Trophoblast cell (in vitro differentiated cells and primary cell): ENCODE measurements around the gene CRADD.

Source experiments
- DNase-seq, 2 donors: peaks; one replicate each; pipeline ENCODE4 v3.0.0-alpha.2; 2016
- H2AFZ ChIP-seq: 2 replicates; pipeline ENCODE4 v1.6.1; 2013; ENCODE audit warnings: low read length, moderate library complexity, mild to moderate bottlenecking; ENCODE audit not compliant: insufficient read depth, poor library complexity
- H2AK5ac ChIP-seq: 2 replicates; pipeline ENCODE4 v1.6.1; 2013; ENCODE audit warnings: mild to moderate bottlenecking, low read length
- H2BK120ac ChIP-seq: 2 replicates; pipeline ENCODE4 v1.6.1; 2013; ENCODE audit warnings: low read length, mild to moderate bottlenecking, moderate library complexity; ENCODE audit not compliant: insufficient read depth, poor library complexity
- H2BK12ac ChIP-seq: 2 replicates; pipeline ENCODE4 v1.6.1; 2013; ENCODE audit warnings: mild to moderate bottlenecking, low read length, moderate library complexity
- H2BK5ac ChIP-seq: 2 replicates; pipeline ENCODE4 v1.6.1; 2013; ENCODE audit warnings: low read length, low read depth, moderate library complexity, mild to moderate bottlenecking; ENCODE audit not compliant: poor library complexity
- H3K14ac ChIP-seq: 2 replicates; pipeline ENCODE4 v1.6.1; 2013; ENCODE audit warnings: mild to moderate bottlenecking, low read length
- H3K18ac ChIP-seq: 2 replicates; pipeline ENCODE4 v1.6.1; 2013; ENCODE audit warnings: mild to moderate bottlenecking, low read length
- H3K23ac ChIP-seq: 2 replicates; pipeline ENCODE4 v1.6.1; 2013; ENCODE audit warnings: low read length
- H3K27ac ChIP-seq: 2 replicates; pipeline ENCODE4 v1.5.1; 2013; ENCODE audit warnings: low read depth, mild to moderate bottlenecking, inconsistent platforms, low read length, moderate library complexity
- H3K27me3 ChIP-seq: 2 replicates; pipeline ENCODE4 v1.6.1; 2013; ENCODE audit warnings: inconsistent platforms, mild to moderate bottlenecking, low read length, moderate library complexity; ENCODE audit not compliant: insufficient read depth
- H3K36me3 ChIP-seq, 2 experiments: 1 replicate in 1 of 2; 2 replicates in 1 of 2; pipeline ENCODE4 v1.6.1; 2013; ENCODE audit warnings: low read length in 2 of 2, mild to moderate bottlenecking in 2 of 2, moderate library complexity in 1 of 2; ENCODE audit not compliant: insufficient read depth in 2 of 2, control insufficient read depth in 1 of 2
- H3K4ac ChIP-seq: 2 replicates; pipeline ENCODE4 v1.6.1; 2013; ENCODE audit warnings: low read depth, mild to moderate bottlenecking, low read length, moderate library complexity
- H3K4me1 ChIP-seq, 2 experiments: 1 replicate in 1 of 2; 2 replicates in 1 of 2; pipeline ENCODE4 v1.6.1; 2013; ENCODE audit warnings: low read length in 2 of 2, mild to moderate bottlenecking in 2 of 2, moderate library complexity in 1 of 2; ENCODE audit not compliant: insufficient read depth in 2 of 2, control insufficient read depth in 1 of 2
- H3K4me2 ChIP-seq: 2 replicates; pipeline ENCODE4 v1.6.1; 2013; ENCODE audit warnings: inconsistent platforms, mild to moderate bottlenecking, low read length, moderate library complexity
- H3K4me3 ChIP-seq: 2 replicates; pipeline ENCODE4 v1.5.1; 2013; ENCODE audit warnings: mild to moderate bottlenecking, low read depth, low read length, inconsistent platforms
- H3K79me1 ChIP-seq: one replicate; pipeline ENCODE4 v1.6.1; 2013; ENCODE audit warnings: low read length
- H3K79me2 ChIP-seq: 2 replicates; pipeline ENCODE4 v1.6.1; 2013; ENCODE audit warnings: low read length, mild to moderate bottlenecking; ENCODE audit not compliant: control insufficient read depth, insufficient read depth, poor library complexity
- H3K9ac ChIP-seq: 2 replicates; pipeline ENCODE4 v1.6.1; 2013; ENCODE audit warnings: mild to moderate bottlenecking, low read length
- H3K9me3 ChIP-seq: 2 replicates; pipeline ENCODE4 v1.6.1; 2013; ENCODE audit warnings: low read depth, mild to moderate bottlenecking, control low read depth, inconsistent platforms, low read length; ENCODE audit not compliant: insufficient read depth
- H4K12ac ChIP-seq: 2 replicates; pipeline ENCODE4 v1.6.1; 2013; ENCODE audit warnings: low read depth, mild to moderate bottlenecking, low read length, moderate library complexity
- H4K8ac ChIP-seq: 2 replicates; pipeline ENCODE4 v1.6.1; 2013; ENCODE audit warnings: low read depth, mild to moderate bottlenecking, low read length, moderate library complexity
- H4K91ac ChIP-seq: one replicate; pipeline ENCODE4 v1.6.1; 2013; ENCODE audit warnings: low read depth, mild to moderate bottlenecking, low read length, moderate library complexity
- WGBS: extraction: QIAGEN DNeasy Blood & Tissue Kit; methylation state at CpG from one replicate; pipeline ENCODE4 v1.1.7; 2013; ENCODE audit warnings: missing lambda C conversion rate; ENCODE audit not compliant: insufficient read length, insufficient coverage; ENCODE audit errors: extremely low coverage; 5-methylcytosine and 5-hydroxymethylcytosine counted together

CRADD gene

DNA sequence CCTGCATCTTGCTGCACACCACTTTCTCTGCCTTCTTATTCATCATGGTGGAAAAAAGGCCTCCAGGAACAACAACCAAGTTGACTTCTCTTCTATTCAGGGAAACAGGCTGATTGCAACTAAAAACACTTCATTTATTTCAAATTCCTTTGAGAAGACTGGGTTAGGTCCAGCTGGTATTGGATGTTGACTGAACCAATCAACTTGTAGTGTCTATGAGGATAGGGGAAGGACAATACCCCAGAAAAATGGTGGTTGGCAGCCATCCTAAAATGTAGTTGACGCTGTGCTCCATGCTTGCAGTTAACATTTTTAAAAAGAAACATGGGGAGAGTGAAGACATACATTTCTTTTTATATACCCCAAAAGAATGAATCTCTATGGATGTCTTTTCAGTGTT lies 34.4 kb upstream of the CRADD start:
- Histone ChIP-seq H3K14ac (no peak overlapping the region), H2BK120ac (no peak overlapping the region), H3K18ac (no peak overlapping the region), H2AFZ (no peak overlapping the region), H4K91ac (no peak overlapping the region), H3K79me2 (no peaks in the 10 kb centered on the region), H3K79me1 (no peaks in the 10 kb centered on the region), H3K27me3 (no peaks in the 10 kb centered on the region), H3K9me3 (no peaks in the 10 kb centered on the region), H2BK12ac (no peak overlapping the region), H3K4me1 (peaks cover 0 to 2% of the 10 kb centered on the region in 2 experiments), H3K27ac (no peak overlapping the region), H3K9ac (no peak overlapping the region), H3K36me3 (no peaks in the 10 kb centered on the region), H3K23ac (no peak overlapping the region), H2AK5ac (no peak overlapping the region), H3K4me2 (no peak overlapping the region), H3K4me3 (no peak overlapping the region), H4K8ac (no peak overlapping the region), H4K12ac (no peak overlapping the region), H2BK5ac (no peak overlapping the region), H3K4ac (no peak overlapping the region)
- WGBS: no CpG with 5 or more reads among the region's 1 CpG
- DNase-seq: no peak

DNA sequence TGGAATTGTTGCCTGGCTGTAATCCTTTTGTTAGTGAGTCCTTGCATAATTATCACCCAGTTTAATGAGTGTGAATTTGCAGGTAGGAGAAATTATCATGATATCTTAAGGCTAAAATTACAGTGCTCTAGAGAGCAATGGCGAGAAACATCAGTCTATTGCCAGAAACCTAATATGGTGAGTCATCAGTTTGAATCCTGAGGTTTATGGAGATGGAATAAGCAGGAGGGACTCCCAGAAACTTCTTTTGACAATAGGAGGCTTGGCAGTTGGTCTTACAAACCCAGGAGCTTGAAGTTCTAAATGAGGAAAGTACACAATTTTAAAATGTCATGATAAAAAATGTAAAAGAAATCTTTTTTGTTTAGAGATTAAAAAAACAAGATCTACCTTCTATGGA lies 31.5 kb upstream of the CRADD start:
- no peak overlapping the region for H3K27ac ChIP-seq
- no peaks in the 10 kb centered on the region for H3K9me3 ChIP-seq
- H3K18ac ChIP-seq: no peak overlapping the region
- H3K14ac ChIP-seq: no peak overlapping the region
- no peaks in the 10 kb centered on the region for H3K79me1 ChIP-seq
- H2AFZ ChIP-seq: no peak overlapping the region
- H4K12ac ChIP-seq: no peak overlapping the region
- H4K8ac ChIP-seq: no peak overlapping the region
- H2BK120ac ChIP-seq: no peak overlapping the region
- no peak overlapping the region for H2BK12ac ChIP-seq
- no peak overlapping the region for H3K4me3 ChIP-seq
- H3K27me3 ChIP-seq: no peaks in the 10 kb centered on the region
- H3K4ac ChIP-seq: no peak overlapping the region
- no peaks in the 10 kb centered on the region for H3K4me1 ChIP-seq
- H2BK5ac ChIP-seq: no peak overlapping the region
- H3K9ac ChIP-seq: no peak overlapping the region
- no peaks in the 10 kb centered on the region for H3K79me2 ChIP-seq
- no peak overlapping the region for H3K23ac ChIP-seq
- no peak overlapping the region for H4K91ac ChIP-seq
- H3K36me3 ChIP-seq: no peaks in the 10 kb centered on the region
- H3K4me2 ChIP-seq: no peak overlapping the region
- H2AK5ac ChIP-seq: no peak overlapping the region
- no CpG with 5 or more reads among the region's 1 CpG for WGBS
- DNase-seq: no peak

DNA sequence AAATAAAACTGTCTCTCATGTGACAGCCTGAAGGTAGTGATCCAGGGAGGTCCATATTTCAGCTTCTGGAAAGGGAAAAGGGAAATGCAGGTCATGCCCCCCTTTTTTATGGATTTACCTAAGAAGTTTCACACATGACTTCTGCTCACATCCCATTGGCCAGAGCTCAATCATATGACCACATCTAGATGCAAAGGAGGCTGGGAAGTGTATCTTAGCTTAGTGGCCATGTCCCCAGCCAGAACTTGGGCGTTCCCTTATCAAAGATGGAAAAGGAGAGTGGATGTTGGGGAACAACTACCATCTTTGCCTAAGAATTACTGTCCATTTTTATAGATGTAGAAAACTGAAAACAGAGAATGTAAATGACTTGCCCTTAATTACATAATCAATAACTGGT lies 26.5 kb upstream of the CRADD start:
- no peak overlapping the region for H2AFZ ChIP-seq
- H2BK12ac ChIP-seq: no peak overlapping the region
- no peak for DNase-seq
- no peak overlapping the region for H3K23ac ChIP-seq
- H2BK5ac ChIP-seq: no peak overlapping the region
- H3K18ac ChIP-seq: no peak overlapping the region
- no peak overlapping the region for H4K91ac ChIP-seq
- no peaks in the 10 kb centered on the region for H3K9me3 ChIP-seq
- H3K9ac ChIP-seq: no peak overlapping the region
- H2AK5ac ChIP-seq: no peak overlapping the region
- no peak overlapping the region for H3K4me3 ChIP-seq
- H4K12ac ChIP-seq: no peak overlapping the region
- H2BK120ac ChIP-seq: no peak overlapping the region
- no peaks in the 10 kb centered on the region for H3K4me1 ChIP-seq
- no peaks in the 10 kb centered on the region for H3K27me3 ChIP-seq
- WGBS: no CpG with 5 or more reads among the region's 1 CpG
- no peaks in the 10 kb centered on the region for H3K79me1 ChIP-seq
- H3K4ac ChIP-seq: no peak overlapping the region
- H4K8ac ChIP-seq: no peak overlapping the region
- H3K36me3 ChIP-seq: no peaks in the 10 kb centered on the region
- no peak overlapping the region for H3K14ac ChIP-seq
- no peak overlapping the region for H3K27ac ChIP-seq
- H3K4me2 ChIP-seq: no peak overlapping the region
- no peaks in the 10 kb centered on the region for H3K79me2 ChIP-seq

DNA sequence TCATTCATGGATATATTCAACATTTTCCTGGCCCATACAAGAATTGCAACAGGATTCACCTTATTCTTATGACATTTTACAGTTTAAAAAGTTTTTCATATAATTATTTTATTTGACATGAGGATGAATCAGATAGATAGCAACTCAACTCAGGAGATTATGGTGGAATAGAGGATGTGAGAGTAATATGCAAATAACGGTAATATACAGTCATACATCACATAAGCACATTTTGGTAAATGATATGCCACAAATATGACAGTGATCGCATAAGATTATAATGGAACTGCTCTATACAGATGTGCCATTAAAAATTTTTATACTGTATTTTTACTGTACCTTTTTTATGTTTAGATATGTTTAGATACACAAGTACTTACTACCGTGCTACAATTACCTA lies 24.1 kb upstream of the CRADD start:
- no peak overlapping the region for H2AK5ac ChIP-seq
- no peak overlapping the region for H4K91ac ChIP-seq
- no peak overlapping the region for H3K4me2 ChIP-seq
- no peak overlapping the region for H4K8ac ChIP-seq
- no peak overlapping the region for H2BK5ac ChIP-seq
- no peak overlapping the region for H2AFZ ChIP-seq
- no peaks in the 10 kb centered on the region for H3K79me2 ChIP-seq
- H2BK120ac ChIP-seq: no peak overlapping the region
- no peak overlapping the region for H3K4me3 ChIP-seq
- H3K9ac ChIP-seq: no peak overlapping the region
- H4K12ac ChIP-seq: no peak overlapping the region
- H3K27me3 ChIP-seq: no peaks in the 10 kb centered on the region
- no peaks in the 10 kb centered on the region for H3K36me3 ChIP-seq
- H3K79me1 ChIP-seq: no peaks in the 10 kb centered on the region
- H3K18ac ChIP-seq: no peak overlapping the region
- H3K4ac ChIP-seq: no peak overlapping the region
- H3K14ac ChIP-seq: no peak overlapping the region
- no peaks in the 10 kb centered on the region for H3K4me1 ChIP-seq
- no peak overlapping the region for H2BK12ac ChIP-seq
- no CpG with 5 or more reads among the region's 3 CpGs for WGBS
- no peak overlapping the region for H3K27ac ChIP-seq
- no peak overlapping the region for H3K23ac ChIP-seq
- DNase-seq: no peak
- no peaks in the 10 kb centered on the region for H3K9me3 ChIP-seq
